Rectal smooth muscle tissue (tissue), 1 donor: ENCODE measurements around the gene INTS3.
"Not testable (repeated sequence)": the region's sequence is repeated elsewhere in the genome, so short reads cannot be mapped to it uniquely, and the experiment has no call there.

Experiments used
- H3K27ac ChIP-seq: one replicate; pipeline ENCODE4 v1.7.0; 2013; ENCODE audit warnings: low read depth, low read length, inconsistent platforms
- H3K27me3 ChIP-seq: one replicate; pipeline ENCODE4 v1.7.0; 2013; ENCODE audit warnings: low read length; ENCODE audit not compliant: control insufficient read depth, insufficient read depth
- H3K36me3 ChIP-seq: one replicate; pipeline ENCODE4 v1.7.0; 2013; ENCODE audit warnings: low read length; ENCODE audit not compliant: control insufficient read depth, insufficient read depth
- H3K4me1 ChIP-seq: one replicate; pipeline ENCODE4 v1.7.0; 2013; ENCODE audit warnings: low read length; ENCODE audit not compliant: control insufficient read depth, insufficient read depth
- H3K4me3 ChIP-seq: one replicate; pipeline ENCODE4 v1.7.0; 2013; ENCODE audit warnings: low read length
- H3K9ac ChIP-seq: one replicate; pipeline ENCODE4 v1.7.0; 2013; ENCODE audit warnings: low read length

The INTS3 gene

GRCh38 chr1:153750026-153750995 is 22.5 kb downstream of the INTS3 start:
- peaks cover 42% of the 10 kb centered on the region for H3K36me3 ChIP-seq
- peaks cover 15% of the 10 kb centered on the region for H3K4me1 ChIP-seq
- H3K4me3 ChIP-seq: no peak overlapping the region
- no peaks in the 10 kb centered on the region for H3K27me3 ChIP-seq
- H3K9ac ChIP-seq: no peak overlapping the region
- no peak overlapping the region for H3K27ac ChIP-seq

- no peak overlapping the region for H3K9ac ChIP-seq
- no peaks in the 10 kb centered on the region for H3K27me3 ChIP-seq
- H3K4me1 ChIP-seq: peaks cover 10% of the 10 kb centered on the region
- H3K27ac ChIP-seq: peak overlapping the region; percentile 27
- peaks cover 39% of the 10 kb centered on the region for H3K36me3 ChIP-seq
- no peak overlapping the region for H3K4me3 ChIP-seq
Measured at GRCh38 chr1:153752072-153752471, 24.2 kb downstream of the INTS3 start.

- no peak overlapping the region for H3K9ac ChIP-seq
- peaks cover 9% of the 10 kb centered on the region for H3K4me1 ChIP-seq
- peak overlapping the region; percentile 35 for H3K27ac ChIP-seq
- no peaks in the 10 kb centered on the region for H3K27me3 ChIP-seq
- peaks cover 37% of the 10 kb centered on the region for H3K36me3 ChIP-seq
- no peak overlapping the region for H3K4me3 ChIP-seq
Measured at GRCh38 chr1:153752571-153753195, 24.8 kb downstream of the INTS3 start.

GRCh38 chr1:153754266-153754665 is 26.4 kb downstream of the INTS3 start:
- peaks cover 40% of the 10 kb centered on the region for H3K36me3 ChIP-seq
- H3K27me3 ChIP-seq: no peaks in the 10 kb centered on the region
- no peak overlapping the region for H3K27ac ChIP-seq
- H3K9ac ChIP-seq: no peak overlapping the region
- H3K4me1 ChIP-seq: peaks cover 5% of the 10 kb centered on the region
- H3K4me3 ChIP-seq: no peak overlapping the region

GRCh38 chr1:153760440-153760839 is 32.6 kb downstream of the INTS3 start:
- Histone ChIP-seq H3K27me3 (no peaks in the 10 kb centered on the region), H3K36me3 (peaks cover 43% of the 10 kb centered on the region), H3K4me3 (no peak overlapping the region), H3K4me1 (peaks cover 6% of the 10 kb centered on the region), H3K9ac (no peak overlapping the region), H3K27ac (no peak overlapping the region)

GRCh38 chr1:153763365-153764225 is 35.7 kb downstream of the INTS3 start:
- no peaks in the 10 kb centered on the region for H3K27me3 ChIP-seq
- no peak overlapping the region for H3K9ac ChIP-seq

GRCh38 chr1:153764310-153764709 is 36.5 kb downstream of the INTS3 start:
- no peaks in the 10 kb centered on the region for H3K27me3 ChIP-seq
- H3K27ac ChIP-seq: no peak overlapping the region
- H3K9ac ChIP-seq: no peak overlapping the region
- H3K4me1 ChIP-seq: peaks cover 6% of the 10 kb centered on the region
- peaks cover 48% of the 10 kb centered on the region for H3K36me3 ChIP-seq
- H3K4me3 ChIP-seq: no peak overlapping the region

More at GRCh38 chr1:153763365-153764225, 35.7 kb downstream of the INTS3 start:
- peaks cover 43% of the 10 kb centered on the region for H3K36me3 ChIP-seq
- H3K4me3 ChIP-seq: no peak overlapping the region
- H3K27ac ChIP-seq: no peak overlapping the region
- peaks cover 6% of the 10 kb centered on the region for H3K4me1 ChIP-seq

- not testable (repeated sequence) for H3K4me1 ChIP-seq, H3K9ac ChIP-seq, H3K4me3 ChIP-seq, H3K27ac ChIP-seq, H3K27me3 ChIP-seq
- peaks cover 44% of the 10 kb centered on the region for H3K36me3 ChIP-seq
Measured at GRCh38 chr1:153766663-153767062, 38.8 kb downstream of the INTS3 start.

GRCh38 chr1:153767519-153767918 is 39.7 kb downstream of the INTS3 start:
- peaks cover 41% of the 10 kb centered on the region for H3K36me3 ChIP-seq
- no peak overlapping the region for H3K9ac ChIP-seq
- no peaks in the 10 kb centered on the region for H3K4me1 ChIP-seq
- no peak overlapping the region for H3K4me3 ChIP-seq
- no peak overlapping the region for H3K27ac ChIP-seq
- no peaks in the 10 kb centered on the region for H3K27me3 ChIP-seq

GRCh38 chr1:153768316-153769181 is 40.7 kb downstream of the INTS3 start:
- H3K36me3 ChIP-seq: peaks cover 37% of the 10 kb centered on the region
- no peaks in the 10 kb centered on the region for H3K4me1 ChIP-seq
- H3K27ac ChIP-seq: no peak overlapping the region
- H3K4me3 ChIP-seq: no peak overlapping the region
- no peak overlapping the region for H3K9ac ChIP-seq
- no peaks in the 10 kb centered on the region for H3K27me3 ChIP-seq

GRCh38 chr1:153769221-153769620 is 41.4 kb downstream of the INTS3 start:
- H3K4me3 ChIP-seq: no peak overlapping the region
- no peaks in the 10 kb centered on the region for H3K27me3 ChIP-seq
- no peaks in the 10 kb centered on the region for H3K4me1 ChIP-seq
- H3K9ac ChIP-seq: no peak overlapping the region
- no peak overlapping the region for H3K27ac ChIP-seq
- H3K36me3 ChIP-seq: peaks cover 31% of the 10 kb centered on the region
